HG03342 (cell line): ENCODE data around the gene PIEZO2.

Experiments
- ATAC-seq: cut with Tn5 transposase; IDR thresholded peaks from one replicate; pipeline ENCODE4 v1.9.1; 2021; ENCODE audit warnings: mild to moderate bottlenecking, moderate library complexity; ENCODE audit not compliant: unreplicated experiment

PIEZO2 gene

DNA sequence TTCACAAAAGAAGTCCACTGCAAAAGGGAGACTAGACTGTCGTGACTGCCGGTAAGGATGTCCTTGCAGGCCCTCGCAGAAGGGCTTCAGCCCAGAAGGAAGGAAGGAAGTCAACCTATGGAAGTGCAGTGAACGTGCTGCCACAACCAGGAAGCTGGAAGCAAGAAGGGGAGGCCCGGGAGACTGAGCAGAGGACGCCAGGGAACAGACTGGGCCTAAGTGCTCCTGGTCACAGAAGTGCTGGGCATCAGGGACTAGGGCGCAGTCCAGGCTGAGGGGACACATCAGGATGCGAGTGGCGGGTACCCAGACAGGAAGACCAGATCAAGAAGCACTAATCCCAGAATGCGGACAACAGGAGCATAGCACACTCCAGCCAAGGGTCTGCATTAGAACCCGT is 78.8 kb downstream of the PIEZO2 start:
- no peak for ATAC-seq

DNA sequence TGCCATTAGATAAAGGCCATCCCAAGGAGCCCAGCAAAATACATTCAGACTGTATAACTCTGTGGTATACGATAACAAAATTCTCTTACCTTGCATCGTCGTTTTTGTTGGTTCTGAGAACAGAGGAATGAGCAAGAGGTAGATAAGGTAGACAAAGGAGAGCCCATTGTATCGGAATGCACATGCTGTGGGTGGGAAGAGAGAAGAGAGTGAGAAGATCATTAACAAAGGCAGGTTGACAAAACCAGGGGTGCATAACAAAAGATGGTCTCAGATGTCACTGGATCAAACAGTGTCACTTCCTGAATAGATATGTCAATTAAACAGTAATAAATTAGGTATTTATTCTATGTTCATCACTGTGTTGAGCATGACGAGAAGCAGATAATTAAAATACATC is 83.3 kb downstream of the PIEZO2 start:
- ATAC-seq = no peak

DNA sequence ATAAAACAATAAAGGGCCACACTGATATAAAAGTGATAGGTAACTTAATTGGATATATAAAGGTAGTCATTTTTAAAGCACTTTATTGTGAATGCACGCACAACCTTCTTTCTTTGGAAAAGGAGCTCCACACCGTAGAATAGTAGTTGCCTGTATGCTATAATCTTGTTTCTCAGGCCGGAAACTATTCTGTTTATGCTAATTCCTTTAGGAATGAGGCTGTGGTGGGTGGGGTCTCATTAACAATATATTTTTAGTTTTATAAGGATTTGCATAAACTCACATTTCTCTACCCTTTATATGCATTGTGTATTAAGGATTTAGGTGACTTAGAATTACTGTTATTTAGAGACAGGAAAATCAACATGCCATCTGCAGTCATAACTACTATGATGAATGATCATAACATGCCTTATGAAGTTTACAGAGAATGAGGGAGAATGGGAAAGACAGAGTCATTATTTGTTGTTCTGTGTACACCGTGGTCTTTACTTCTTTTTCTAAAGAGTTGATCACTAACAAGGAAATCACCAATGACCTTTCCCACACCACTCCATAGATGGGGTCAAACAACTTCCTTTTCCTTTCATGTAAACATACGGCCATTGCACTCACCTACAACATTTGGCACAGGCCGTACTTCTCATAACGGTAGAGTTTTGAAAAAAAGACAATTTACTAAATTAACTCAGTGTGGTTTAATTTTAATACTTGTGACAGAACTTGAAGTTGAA is 84.5 kb downstream of the PIEZO2 start:
- no peak for ATAC-seq

DNA sequence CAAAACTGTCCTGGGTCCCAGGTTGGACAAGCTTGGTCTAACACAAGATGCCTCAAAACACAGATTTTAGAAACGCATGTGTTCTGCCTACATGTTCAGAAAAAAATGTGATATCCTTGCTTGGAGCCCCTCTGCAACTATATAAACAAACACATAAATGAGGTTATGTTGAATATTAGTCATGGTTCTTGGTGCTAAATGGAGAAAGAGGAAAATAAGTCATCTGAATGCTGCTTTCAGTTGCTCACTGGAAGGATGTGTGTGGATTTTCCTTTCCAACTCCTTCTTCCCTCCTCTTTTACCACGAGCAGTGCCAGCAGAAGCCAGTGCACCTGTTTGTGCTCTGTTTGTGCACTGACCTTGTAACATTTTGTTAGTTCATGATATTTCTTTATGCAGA is 85.3 kb downstream of the PIEZO2 start:
- ATAC-seq = no peak

DNA sequence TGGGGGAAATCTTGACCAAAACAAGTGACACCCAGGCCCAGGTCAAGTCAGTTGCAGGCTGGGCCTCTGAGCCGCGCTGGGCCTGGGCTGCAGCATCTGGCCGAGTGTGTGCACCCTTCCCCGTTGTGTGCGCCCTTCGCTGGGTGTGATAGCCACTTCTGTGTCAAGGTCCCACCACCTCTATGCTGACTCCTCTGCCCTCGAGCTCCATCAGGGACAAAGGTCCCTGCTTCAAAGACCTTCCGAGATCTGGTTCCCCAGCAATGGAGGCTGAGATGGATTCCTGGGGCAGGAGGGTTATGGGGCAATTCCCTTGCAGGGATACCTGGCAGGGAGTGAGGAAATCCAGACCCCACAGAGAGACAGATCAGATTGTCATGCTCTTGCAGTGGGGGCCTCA is 93.6 kb downstream of the PIEZO2 start:
- no peak for ATAC-seq

DNA sequence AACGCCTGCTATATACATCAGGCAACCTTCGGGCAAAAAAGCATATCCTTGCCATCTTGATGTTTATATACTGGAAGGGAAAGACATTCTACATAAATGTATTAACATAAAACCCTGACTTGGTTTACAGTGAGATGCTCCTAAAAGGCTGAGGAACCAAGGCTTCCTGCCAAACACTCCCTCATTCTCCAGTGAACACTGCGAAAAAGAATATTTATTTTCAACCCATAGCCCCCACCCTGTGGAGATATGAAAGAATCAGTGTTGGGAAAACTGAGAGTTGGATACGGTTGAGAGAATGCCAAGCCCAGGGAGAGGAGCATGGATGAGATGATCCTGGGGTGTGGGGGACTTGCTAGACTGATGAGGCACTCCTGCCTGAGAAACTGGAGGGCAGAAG is 94.9 kb downstream of the PIEZO2 start:
- ATAC-seq = no peak

DNA sequence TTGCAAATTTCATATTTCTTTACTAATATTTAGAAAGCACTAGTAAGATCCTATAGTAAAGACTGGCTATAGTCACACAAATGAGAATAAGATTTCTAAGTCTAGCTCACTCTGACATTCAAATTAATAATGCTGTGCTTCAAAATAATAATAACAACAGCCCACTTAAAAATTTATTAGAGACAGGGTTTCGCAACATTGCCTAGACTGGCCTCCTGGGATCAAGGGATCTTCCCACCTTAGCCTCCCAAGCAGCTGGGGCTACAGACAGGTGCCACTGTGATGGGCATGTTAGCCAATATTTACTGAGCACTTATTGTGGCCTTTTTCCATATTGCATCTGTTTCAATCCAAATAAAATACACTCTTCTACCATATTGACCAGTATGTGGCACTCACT is 96.1 kb downstream of the PIEZO2 start:
- ATAC-seq = no peak

DNA sequence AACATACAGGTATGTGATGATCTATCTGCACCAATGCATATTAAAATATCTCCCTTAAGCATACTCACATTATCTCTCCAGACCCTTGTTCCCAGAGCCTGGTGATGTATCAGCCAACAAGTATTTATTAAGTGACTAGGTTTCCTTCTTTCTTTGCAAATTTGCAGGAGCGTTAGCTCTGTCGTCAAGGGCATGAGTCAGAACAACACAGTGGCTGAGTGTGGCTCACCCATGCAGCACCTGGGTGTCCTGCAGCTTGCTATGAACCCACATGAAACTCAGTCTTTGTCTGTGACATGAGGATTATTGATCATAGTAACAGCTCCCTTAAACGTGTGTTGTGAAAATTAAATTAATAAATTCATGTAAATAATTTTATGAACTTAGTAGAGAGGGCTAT is 96.6 kb downstream of the PIEZO2 start:
- no peak for ATAC-seq

DNA sequence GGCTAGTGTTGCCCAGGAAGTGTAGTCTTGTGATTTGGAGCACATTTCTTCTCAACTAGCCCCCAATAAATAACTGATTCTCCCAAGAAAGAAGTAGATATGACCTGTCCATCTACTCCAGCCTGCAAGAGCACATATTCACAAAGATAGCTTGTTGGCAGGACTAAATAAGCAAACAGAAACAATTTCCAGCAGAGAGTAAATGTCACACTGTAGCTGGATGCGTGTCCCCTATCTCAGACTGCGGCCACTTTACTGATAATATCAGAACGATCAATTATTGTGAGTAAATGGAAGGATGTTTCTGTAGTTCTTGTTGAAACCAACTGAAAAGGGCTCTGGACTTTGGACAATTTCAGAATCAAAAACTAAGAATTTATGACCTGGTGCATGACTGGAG is 97.9 kb downstream of the PIEZO2 start:
- ATAC-seq = no peak

DNA sequence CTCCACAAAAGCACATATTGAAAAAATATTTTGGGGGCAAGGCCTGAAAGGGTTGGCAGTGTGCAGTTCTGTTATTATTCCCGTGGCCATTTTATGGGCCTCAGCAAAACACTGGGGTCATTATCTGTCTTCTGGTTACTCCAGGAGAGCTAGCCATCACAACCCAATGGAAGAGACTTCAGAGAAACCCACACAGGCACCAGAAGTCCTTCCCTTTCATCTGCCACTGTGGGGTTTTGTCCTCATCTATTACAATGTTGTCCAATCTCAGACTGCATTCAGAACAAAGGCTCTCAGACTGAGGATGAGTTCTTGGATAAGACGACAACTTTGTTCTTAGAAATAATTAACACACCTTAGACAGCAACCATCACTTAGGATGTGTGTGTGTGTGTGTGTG is 98.4 kb downstream of the PIEZO2 start:
- ATAC-seq = no peak

DNA sequence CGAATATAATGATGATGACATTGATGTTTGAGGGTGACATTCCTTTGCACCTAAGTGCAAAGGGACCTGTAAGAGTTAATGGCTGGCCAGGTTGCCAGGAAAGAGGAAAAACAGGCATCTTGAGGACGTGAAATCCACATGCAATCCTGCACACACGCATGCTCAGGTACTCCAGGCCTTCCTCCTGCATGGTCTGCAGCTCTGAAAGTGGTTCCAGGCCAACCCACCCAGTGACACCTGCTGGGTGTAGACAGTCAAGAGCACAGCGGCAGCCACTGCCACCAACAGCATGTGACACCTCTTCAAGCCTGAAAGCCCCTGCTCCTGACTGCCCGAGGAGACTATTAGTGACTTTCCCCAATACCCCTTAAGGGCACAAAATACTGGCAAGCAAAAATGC is 101.6 kb downstream of the PIEZO2 start:
- ATAC-seq = no peak

DNA sequence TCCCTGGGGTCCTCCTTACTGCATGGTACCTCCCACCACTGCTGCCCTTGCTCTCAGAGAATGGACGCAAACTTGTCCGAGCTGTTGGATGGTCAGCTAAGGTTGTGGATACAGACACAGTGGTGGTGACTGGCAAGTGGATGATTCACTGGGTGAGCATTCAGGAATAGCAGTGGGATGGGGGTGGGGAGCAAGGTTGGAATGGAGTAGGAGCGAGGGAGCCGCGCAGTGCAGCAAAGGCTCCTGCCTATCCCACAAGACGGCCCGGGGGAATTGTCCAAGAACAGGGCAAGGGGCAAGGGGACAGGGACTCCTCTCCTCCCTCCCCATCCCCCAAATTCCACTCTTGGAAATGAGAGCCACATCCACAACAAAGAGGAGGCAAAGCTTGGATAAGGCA is 102.2 kb downstream of the PIEZO2 start:
- no peak for ATAC-seq

DNA sequence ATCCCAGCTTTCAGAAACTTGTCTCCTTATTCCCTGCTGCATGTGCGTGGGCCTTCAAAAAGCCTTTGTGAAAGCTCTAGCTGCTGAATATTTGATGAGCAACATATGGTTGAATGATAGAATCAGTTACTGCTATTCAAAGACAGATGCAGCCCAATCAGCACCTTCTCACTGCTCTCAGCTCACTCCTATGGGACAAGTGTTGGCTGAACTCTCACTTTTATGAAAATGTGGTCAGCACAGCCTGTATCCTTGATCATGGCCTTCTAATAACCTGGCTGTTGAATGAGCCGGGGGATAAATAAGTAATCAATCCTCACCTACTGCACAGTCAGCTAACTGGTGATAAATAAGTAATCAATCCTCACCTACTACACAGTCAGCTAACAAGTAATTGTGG is 103.2 kb downstream of the PIEZO2 start:
- ATAC-seq = no peak

DNA sequence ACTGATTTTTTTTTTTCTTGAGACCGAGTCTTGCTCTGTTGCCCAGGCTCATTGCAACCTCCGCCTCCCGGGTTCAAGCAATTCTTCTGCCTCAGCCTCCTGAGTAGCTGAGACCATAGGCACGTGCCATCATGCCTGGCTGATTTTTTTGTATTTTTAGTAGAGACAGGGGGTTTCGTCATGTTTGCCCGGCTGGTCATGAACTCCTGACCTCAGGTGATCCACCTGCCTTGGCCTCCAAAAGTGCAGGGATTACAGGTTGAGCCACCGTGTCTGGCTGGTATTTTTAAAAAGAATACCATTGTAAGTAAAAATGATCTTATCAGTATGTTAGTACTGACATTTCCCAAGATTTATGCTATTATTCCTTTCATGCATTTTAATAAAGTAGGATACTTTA is 105.7 kb downstream of the PIEZO2 start:
- no peak for ATAC-seq

DNA sequence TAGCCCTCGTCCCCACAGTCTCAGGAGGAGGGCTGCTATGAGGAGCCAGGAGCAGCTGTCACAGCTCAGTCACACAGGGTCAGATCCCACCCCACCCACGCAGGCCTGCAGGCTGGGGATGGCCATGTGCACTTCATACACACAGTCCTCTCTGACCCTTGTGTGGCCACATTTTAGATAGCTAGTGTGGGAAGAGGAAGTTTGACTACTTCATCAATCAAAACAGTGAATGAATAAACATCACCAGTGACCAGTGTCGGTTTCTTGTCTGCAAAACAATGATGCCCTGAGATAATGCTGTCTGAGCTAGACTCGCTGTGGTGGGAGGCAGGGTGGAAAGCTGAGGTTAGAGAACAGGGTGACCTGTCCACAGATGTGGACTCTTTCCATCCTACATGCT is 107.1 kb downstream of the PIEZO2 start:
- no peak for ATAC-seq

DNA sequence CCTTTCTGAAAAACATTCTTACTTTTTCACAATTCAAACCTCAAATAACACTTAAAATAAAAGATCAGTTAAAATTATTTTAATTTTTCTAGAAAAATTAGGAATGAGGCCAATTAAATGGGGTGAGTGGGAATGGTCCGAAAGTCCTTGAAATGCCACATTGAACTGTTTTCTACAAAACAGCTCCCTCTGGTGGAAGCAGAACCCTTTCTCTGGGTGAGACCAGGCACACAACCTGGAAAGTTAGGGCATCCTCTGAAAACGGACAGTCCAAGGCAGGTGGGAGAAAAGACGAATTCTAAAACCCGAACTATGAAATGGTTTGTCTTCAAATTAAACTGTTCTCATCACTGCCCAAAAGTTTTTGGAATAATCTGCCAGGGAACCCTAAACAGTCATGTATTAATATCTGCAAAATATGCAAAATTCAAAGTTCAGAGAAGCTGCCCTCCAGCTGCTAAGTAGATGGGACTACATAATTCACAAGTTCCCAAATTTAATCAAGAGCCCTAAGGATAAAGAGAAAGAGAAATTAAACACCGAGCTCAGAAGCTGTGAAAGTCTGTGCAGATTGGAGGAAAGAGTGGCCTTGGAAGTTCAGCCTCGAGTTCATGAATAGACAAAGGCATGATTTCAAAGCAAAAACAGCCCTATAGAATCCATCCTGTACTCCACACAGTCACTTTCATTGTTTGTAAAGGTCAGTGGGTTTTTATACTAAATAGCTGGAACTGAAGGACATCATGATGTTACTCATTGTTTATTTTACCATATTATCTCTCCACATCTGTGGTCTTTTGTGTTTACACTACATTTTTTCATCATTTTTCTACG is 108.3 kb downstream of the PIEZO2 start:
- no peak for ATAC-seq

DNA sequence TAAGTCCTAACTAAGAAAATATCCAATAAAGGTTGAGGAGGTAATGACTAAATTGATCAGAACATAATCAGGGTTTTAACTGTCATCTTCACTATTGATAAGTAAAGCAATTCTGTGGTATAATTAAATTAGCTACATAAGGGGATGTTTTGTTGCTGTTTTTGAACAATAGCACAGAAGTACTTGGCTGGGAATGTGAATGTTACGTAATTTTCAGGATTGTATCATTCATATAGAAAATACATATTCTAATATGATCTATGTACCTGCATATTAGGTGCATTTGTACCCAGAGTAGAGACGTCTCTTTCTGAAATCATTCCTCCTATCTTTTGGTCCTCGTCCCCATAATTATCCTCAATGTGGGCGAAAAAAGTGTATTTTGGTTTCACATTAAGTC is 109.0 kb downstream of the PIEZO2 start:
- ATAC-seq = no peak

DNA sequence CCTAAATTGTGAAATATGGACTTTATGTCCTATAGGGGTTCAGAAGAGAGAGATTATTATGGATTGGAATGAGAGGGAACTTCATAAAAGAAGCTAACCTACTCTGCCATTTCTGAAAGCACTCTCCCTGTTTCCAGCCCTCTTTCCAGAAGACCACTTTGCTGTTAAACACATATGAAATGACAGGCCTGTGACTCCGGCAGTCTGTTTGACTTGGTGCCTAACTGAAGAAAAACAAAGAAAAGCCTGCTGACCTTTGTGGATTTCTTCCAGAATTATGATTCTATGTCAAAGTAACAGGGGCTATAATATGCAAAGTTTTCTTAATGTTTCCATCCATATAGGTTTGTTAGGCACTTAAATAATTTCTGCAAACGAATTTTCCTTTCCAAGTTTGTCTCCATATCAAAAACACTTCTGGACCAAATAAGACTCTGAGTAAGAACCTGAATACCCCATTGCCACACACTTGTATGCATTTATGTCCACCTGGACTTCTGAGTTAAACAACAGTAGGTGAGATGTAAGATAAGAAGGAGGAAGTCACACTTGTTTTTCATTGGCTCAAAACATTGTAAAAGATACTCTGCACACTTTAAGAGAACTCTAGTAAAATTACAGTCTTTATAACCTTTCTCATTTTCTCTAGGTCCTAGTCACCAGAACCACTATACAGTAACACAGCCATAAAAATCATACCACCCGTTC is 111.7 kb downstream of the PIEZO2 start:
- no peak for ATAC-seq

DNA sequence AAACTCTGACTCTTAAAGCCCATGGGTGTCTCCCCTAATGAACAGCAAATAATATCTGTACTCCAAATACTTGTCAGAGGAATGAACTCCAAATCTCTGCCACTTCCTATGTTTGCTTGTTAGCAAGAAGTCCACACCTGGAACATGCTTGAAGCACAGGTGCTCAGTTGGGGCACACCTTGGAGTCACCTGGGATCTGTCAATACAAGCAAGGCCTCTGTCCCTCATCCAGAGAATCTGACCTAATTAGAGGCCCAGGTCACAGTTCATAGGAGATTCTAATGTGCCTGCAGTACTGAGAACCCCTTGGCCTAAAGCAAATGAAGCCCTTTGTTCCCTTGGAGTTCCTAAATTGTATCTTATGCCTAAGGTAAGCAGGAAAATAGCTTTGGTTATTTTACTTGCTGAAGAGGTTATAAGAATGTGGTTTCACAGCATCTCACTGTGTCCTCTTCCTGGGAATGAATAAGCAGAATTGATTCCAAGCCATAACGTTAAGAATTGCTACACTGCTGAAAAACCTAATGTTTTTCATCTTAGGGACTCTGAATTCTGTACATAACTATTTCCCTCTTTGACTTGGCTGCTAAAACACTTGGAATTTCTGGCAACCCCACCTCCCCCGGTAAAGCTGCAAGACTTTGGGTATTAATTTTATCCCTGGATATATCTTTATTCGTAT is 113.4 kb downstream of the PIEZO2 start:
- ATAC-seq = no peak

DNA sequence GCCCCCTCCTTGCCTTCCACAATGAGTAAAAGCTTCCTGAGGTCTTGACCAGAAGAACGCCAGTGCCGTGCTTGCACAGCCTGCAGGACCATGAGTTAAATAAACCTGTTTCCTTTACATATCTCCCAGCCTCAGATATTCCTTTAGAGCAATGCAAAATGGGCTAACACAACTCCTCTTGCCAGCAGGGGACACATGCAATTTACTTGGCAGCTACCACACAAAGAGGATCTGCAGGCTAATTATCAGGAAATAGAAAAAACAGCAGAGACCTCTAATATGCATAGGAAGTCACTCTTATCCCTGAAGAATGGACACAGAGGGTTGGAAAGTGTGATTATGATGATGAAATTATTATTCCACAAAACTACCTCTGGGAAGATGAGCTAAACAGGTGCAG is 114.0 kb downstream of the PIEZO2 start:
- no peak for ATAC-seq

DNA sequence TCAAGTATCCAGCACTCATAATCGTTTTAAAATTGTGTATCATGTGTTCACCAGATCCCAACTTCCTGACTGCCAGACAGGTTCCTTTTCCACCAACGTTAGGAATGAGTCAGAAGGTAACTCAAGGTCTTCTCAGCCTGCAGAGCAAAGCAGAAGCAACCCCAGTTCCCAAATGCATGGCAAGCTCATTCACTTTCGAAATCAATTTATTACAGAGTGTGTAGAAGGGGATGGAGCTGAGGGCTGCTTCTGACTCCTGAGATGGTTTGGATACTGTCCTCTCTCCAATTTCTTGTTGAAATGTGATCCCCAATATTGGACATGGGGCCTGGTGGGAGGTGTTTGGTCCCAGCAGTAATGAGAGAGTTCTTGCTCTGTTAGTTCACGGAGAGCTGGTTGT is 114.5 kb downstream of the PIEZO2 start:
- ATAC-seq = no peak
